Body of pancreas (tissue), 4 donors: ENCODE data around the gene FPGT. TPM values are rescaled to one million over a fixed set of nuclear protein-coding genes. Genes with fewer than 3 reads are reported as not detected.

Experiments used
- ATAC-seq: fragments of 150-250 bp; one replicate; pipeline ENCODE4 v1.9.1; 2016
- DNase-seq, 4 donors: peaks; one replicate each; pipeline ENCODE4 v3.0.0-alpha.2; 2019
- H3K27ac ChIP-seq, 4 donors: fragments of 200-600 bp; sonication (generic); 1 replicate in 3 of 4; 2 replicates in 1 of 4; pipeline versions ENCODE4 v1.5.1 to v1.6.1; 2016 to 2019; ENCODE audit warnings: mild to moderate bottlenecking in 1 of 4, mixed read lengths in 1 of 4, moderate library complexity in 1 of 4
- H3K27me3 ChIP-seq, 2 donors: fragments of 200-600 bp; sonication (generic); one replicate each; pipeline ENCODE4 v1.6.0; 2016; ENCODE audit warnings: mild to moderate bottlenecking in 1 of 2
- H3K36me3 ChIP-seq, 2 donors: fragments of 200-600 bp; sonication (generic); replicated peaks in 1 of 2; 2 replicates each; pipeline ENCODE4 v1.5.1; 2016; ENCODE audit warnings: low read depth in 2 of 2; ENCODE audit not compliant: insufficient read depth in 1 of 2
- H3K4me1 ChIP-seq: fragments of 200-600 bp; sonication (generic); one replicate; pipeline ENCODE4 v1.6.0; 2016
- H3K4me3 ChIP-seq, 2 donors: fragments of 200-600 bp; sonication (generic); 1 replicate in 1 of 2; 2 replicates in 1 of 2; pipeline ENCODE4 v1.5.1; 2016 to 2019
- H3K9me3 ChIP-seq, 3 donors: fragments of 200-600 bp; sonication (generic); 1 replicate in 2 of 3; 2 replicates in 1 of 3; pipeline ENCODE4 v1.5.1; 2016
- CTCF ChIP-seq, 7 experiments: fragments of 450-650 bp in 4 of 7; fragments of 200-600 bp in 3 of 7; sonication (generic) in 3 of 7; IDR thresholded peaks; one replicate each; pipeline ENCODE4 v1.5.1; 2016 to 2019; ENCODE audit warnings: antibody characterized with exemption in 7 of 7
- POLR2A ChIP-seq, 3 donors: fragments of 450-650 bp; IDR thresholded peaks; one replicate each; pipeline ENCODE4 v1.6.1; 2016; ENCODE audit warnings: antibody characterized with exemption in 3 of 3, mild to moderate bottlenecking in 2 of 3
- WGBS, 2 donors: methylation state at CpG; one replicate each; pipeline ENCODE4 v1.1.5; 2017; 5-methylcytosine and 5-hydroxymethylcytosine counted together
- intact Hi-C: fragments of 100-400 bp; cut with DNase I; formaldehyde crosslinking; loops from one replicate; pipeline ENCODE4 v1.15.1; 2023
- total RNA-seq, 2 donors: library from RNA; depleted of rRNA; stranded (reverse); fragments of >200 nt; gene quantifications; one replicate each; pipeline ENCODE4 v1.1.0, GENCODE V29; 2016

FPGT gene
- total RNA-seq, 2 donors from 2014 or later: 8.9 to 15.8 TPM

DNA sequence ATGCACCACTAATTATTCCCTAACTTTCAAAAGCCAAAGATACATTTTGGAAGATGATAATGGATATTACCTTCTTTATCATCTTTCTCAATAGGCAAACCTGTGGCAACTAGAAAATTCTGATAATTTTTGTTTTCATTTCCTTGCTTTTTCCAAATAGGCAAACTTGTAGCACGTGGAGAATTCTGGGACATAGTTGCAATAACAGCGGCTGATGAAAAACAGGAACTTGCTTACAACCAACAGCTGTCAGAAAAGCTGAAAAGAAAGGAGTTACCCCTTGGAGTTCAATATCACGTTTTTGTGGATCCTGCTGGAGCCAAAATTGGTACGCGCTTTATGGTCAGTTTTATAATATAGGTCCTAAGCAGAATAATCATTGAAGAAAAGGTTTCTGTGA, 1.5 kb downstream of the FPGT start:
- ATAC-seq (no peak), DNase-seq (no peak)
- Histone ChIP-seq H3K36me3 (peaks cover 0 to 2% of the 10 kb centered on the region in 2 donors), H3K4me1 (peaks cover 17% of the 10 kb centered on the region), H3K27ac (no peak overlapping the region), H3K9me3 (no peaks in the 10 kb centered on the region), H3K27me3 (no peaks in the 10 kb centered on the region), H3K4me3 (no peak overlapping the region)
- WGBS, 2 donors: 70 to 81% methylated on average over 5 of the region's 5 CpGs
- intact Hi-C loops: no loop called here
- TF ChIP-seq CTCF (IDR thresholded peaks at IDR 0.05) (no peak), POLR2A (IDR thresholded peaks at IDR 0.05) (no peak)

GRCh38 chr1:74205266-74205665, 7.2 kb downstream of the FPGT start:
- Histone ChIP-seq H3K4me1 (no peaks in the 10 kb centered on the region), H3K4me3 (no peak overlapping the region), H3K27me3 (no peaks in the 10 kb centered on the region), H3K36me3 (peaks cover 0 to 4% of the 10 kb centered on the region in 2 donors), H3K27ac (no peak overlapping the region), H3K9me3 (no peaks in the 10 kb centered on the region)
- DNase-seq (no peak), ATAC-seq (no peak)
- no peak for TF ChIP-seq CTCF (IDR thresholded peaks at IDR 0.05)
- TF ChIP-seq POLR2A (IDR thresholded peaks at IDR 0.05): no peak
- whole genome bisulfite sequencing, 2 donors: 86 to 94% methylated on average over 2 of the region's 2 CpGs
- intact Hi-C loops: no loop called here

DNA sequence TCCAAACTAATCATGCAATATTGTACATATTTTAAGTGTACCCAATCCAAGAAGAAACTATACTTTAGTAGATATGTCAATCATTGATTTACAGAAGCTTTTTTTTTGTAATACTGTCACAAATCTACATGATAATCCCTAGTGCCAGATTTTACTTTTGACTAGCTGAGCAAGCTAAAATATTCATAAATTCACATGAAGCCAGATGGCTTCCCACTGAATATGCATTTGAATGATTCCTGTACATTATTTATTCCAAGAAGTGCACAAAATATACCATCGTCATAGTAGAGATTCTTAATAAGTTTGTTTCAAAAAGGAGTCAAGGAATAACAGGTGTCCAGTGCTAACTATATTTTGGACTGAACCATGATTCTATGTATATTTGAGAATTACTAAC, 17.2 kb downstream of the FPGT start:
- H3K27me3 ChIP-seq: no peaks in the 10 kb centered on the region
- 83 to 84% methylated on average over 1 of the region's 1 CpG for WGBS, 2 donors

DNA sequence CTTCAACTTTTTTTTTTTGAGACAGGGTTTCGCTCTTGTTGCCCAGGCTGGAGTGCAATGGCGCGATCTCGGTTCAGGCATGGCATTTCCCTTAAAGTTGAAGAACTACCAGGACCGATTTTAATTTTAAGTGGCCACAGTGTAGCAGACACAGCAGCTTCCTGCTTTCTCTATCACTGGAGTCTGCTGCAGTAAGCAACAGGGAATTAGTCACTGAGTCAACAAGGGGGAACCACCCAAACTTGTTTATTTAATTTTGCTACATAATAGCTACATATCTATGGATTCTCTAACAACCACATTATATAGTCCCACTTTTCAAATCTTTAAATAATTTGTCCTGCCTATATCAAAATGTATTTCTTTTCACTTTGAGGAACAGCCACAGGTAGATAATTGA, 24.7 kb downstream of the FPGT start:
- no peak for ATAC-seq
- H3K9me3 ChIP-seq: peaks cover 0 to 6% (median 0%) of the 10 kb centered on the region in 3 donors
- no peak overlapping the region for H3K27ac ChIP-seq
- 87 to 95% methylated on average over 5 of the region's 5 CpGs for WGBS, 2 donors
- no peak for DNase-seq
- H3K36me3 ChIP-seq: no peaks in the 10 kb centered on the region
- no peaks in the 10 kb centered on the region for H3K4me1 ChIP-seq
- intact Hi-C loops: no loop called here
- H3K27me3 ChIP-seq: no peaks in the 10 kb centered on the region
- H3K4me3 ChIP-seq: no peak overlapping the region
- no peak for TF ChIP-seq CTCF (IDR thresholded peaks at IDR 0.05)
- no peak for TF ChIP-seq POLR2A (IDR thresholded peaks at IDR 0.05)

More for the DNA sequence above, 17.2 kb downstream of the FPGT start:
- ATAC-seq: no peak
- H3K4me1 ChIP-seq: no peaks in the 10 kb centered on the region
- no peaks in the 10 kb centered on the region for H3K36me3 ChIP-seq
- H3K27ac ChIP-seq: no peak overlapping the region
- intact Hi-C loops: no loop called here
- H3K9me3 ChIP-seq: no peaks in the 10 kb centered on the region
- no peak overlapping the region for H3K4me3 ChIP-seq
- no peak for TF ChIP-seq POLR2A (IDR thresholded peaks at IDR 0.05)
- no peak for TF ChIP-seq CTCF (IDR thresholded peaks at IDR 0.05)
- DNase-seq: no peak

GRCh38 chr1:74223453-74223852, 25.4 kb downstream of the FPGT start:
- WGBS, 2 donors: 60 to 79% methylated on average over 3 of the region's 3 CpGs
- Histone ChIP-seq H3K9me3 (peaks cover 0 to 9% (median 0%) of the 10 kb centered on the region in 3 donors), H3K4me3 (no peak overlapping the region), H3K36me3 (no peaks in the 10 kb centered on the region), H3K27ac (no peak overlapping the region), H3K4me1 (no peaks in the 10 kb centered on the region), H3K27me3 (no peaks in the 10 kb centered on the region)
- TF ChIP-seq POLR2A (IDR thresholded peaks at IDR 0.05): no peak
- TF ChIP-seq CTCF (IDR thresholded peaks at IDR 0.05): no peak
- no peak for ATAC-seq
- intact Hi-C loops: no loop called here
- no peak for DNase-seq
